Hepatocyte (in vitro differentiated cells): ENCODE data around the gene DEF6. TPM values are rescaled to one million over a fixed set of nuclear protein-coding genes. Genes with fewer than 3 reads are reported as not detected.

ENCODE experiments used
- DNase-seq: peaks from one replicate; pipeline ENCODE4 v3.0.0-alpha.2; 2016; ENCODE audit warnings: low spot score
- H2AFZ ChIP-seq: fragments of 200-600 bp; sonication (generic); 2 replicates; pipeline ENCODE4 v1.6.0; 2016; ENCODE audit warnings: antibody characterized with exemption, mild to moderate bottlenecking
- H3K27ac ChIP-seq: fragments of 200-600 bp; sonication (generic); 2 replicates; pipeline ENCODE4 v1.5.1; 2016; ENCODE audit warnings: mild to moderate bottlenecking
- H3K27me3 ChIP-seq: fragments of 200-600 bp; sonication (generic); 2 replicates; pipeline ENCODE4 v1.6.1; 2016
- H3K36me3 ChIP-seq: fragments of 200-600 bp; sonication (generic); replicated peaks from 2 replicates; pipeline ENCODE4 v1.5.1; 2016; ENCODE audit warnings: low read depth; ENCODE audit not compliant: insufficient read depth
- H3K4me1 ChIP-seq: fragments of 200-600 bp; sonication (generic); 2 replicates; pipeline ENCODE4 v1.5.1; 2016; ENCODE audit warnings: mild to moderate bottlenecking, moderate library complexity; ENCODE audit not compliant: insufficient read depth
- H3K4me2 ChIP-seq: fragments of 200-600 bp; sonication (generic); 2 replicates; pipeline ENCODE4 v1.6.0; 2016
- H3K4me3 ChIP-seq: fragments of 200-600 bp; sonication (generic); 2 replicates; pipeline ENCODE4 v1.5.1; 2016; ENCODE audit warnings: mild to moderate bottlenecking
- H3K79me2 ChIP-seq: fragments of 200-600 bp; sonication (generic); 2 replicates; pipeline ENCODE4 v1.6.0; 2017; ENCODE audit warnings: mild to moderate bottlenecking
- H3K9me2 ChIP-seq: fragments of 200-600 bp; sonication (generic); replicated peaks from 2 replicates; pipeline ENCODE4 v1.6.0; 2017; ENCODE audit warnings: mild to moderate bottlenecking; ENCODE audit not compliant: insufficient read depth
- H3K9me3 ChIP-seq: fragments of 200-600 bp; sonication (generic); 2 replicates; pipeline ENCODE4 v1.5.1; 2016; ENCODE audit warnings: low read depth, mild to moderate bottlenecking
- H4K20me1 ChIP-seq: fragments of 200-600 bp; sonication (generic); 2 replicates; pipeline ENCODE4 v1.6.0; 2016; ENCODE audit warnings: mild to moderate bottlenecking; ENCODE audit not compliant: insufficient read depth, poor library complexity, severe bottlenecking
- EZH2 ChIP-seq: fragments of 200-600 bp; sonication (generic); IDR thresholded peaks from 2 replicates; pipeline ENCODE4 v1.6.1; 2016; ENCODE audit warnings: antibody characterized with exemption, mild to moderate bottlenecking, borderline replicate concordance
- EZH2phosphoT487 ChIP-seq: fragments of 200-600 bp; sonication (generic); IDR thresholded peaks from one replicate; pipeline ENCODE4 v1.6.1; 2018; ENCODE audit warnings: antibody characterized with exemption, mild to moderate bottlenecking, low read depth, moderate library complexity; ENCODE audit not compliant: unreplicated experiment, severe bottlenecking
- WGBS: methylation state at CpG from one replicate; pipeline ENCODE4 v1.1.6; 2016; ENCODE audit warnings: low lambda C conversion rate; ENCODE audit errors: missing lambda C conversion rate; 5-methylcytosine and 5-hydroxymethylcytosine counted together
- polyA plus RNA-seq: library from polyadenylated mRNA; unstranded; fragments of >200 nt; fragmentation: Nextera tagmentation; extraction: Ambion mirVana; gene quantifications from 2 replicates; pipeline ENCODE4 v1.2.1, GENCODE V29; 2016
- total RNA-seq: library from RNA; depleted of rRNA; stranded (reverse); fragments of >200 nt; gene quantifications from 2 replicates; pipeline ENCODE4 v1.2.3, GENCODE V29; 2014
- TF ChIP-seq, protein P1 (sequence below): fragments of 200-600 bp; sonication (generic); IDR thresholded peaks from 2 replicates; pipeline ENCODE4 v1.5.1; 2016; ENCODE audit warnings: antibody characterized with exemption, mild to moderate bottlenecking; ENCODE audit not compliant: poor library complexity

The DEF6 gene
- total and polyA plus RNA-seq, 2 experiments from 2014 or later: 3.7 to 3.8 TPM

GRCh38 chr6:35264550-35265274, 32.9 kb upstream of the DEF6 start:
- no peak overlapping the region for H3K27ac ChIP-seq
- no peak overlapping the region for H3K4me3 ChIP-seq
- no peaks in the 10 kb centered on the region for H3K9me2 ChIP-seq
- H3K4me1 ChIP-seq: peaks cover 16% of the 10 kb centered on the region
- no peaks in the 10 kb centered on the region for H3K36me3 ChIP-seq
- DNase-seq: no peak
- no peak overlapping the region for H3K4me2 ChIP-seq
- no peaks in the 10 kb centered on the region for H3K9me3 ChIP-seq
- no peaks in the 10 kb centered on the region for H3K27me3 ChIP-seq
- H4K20me1 ChIP-seq: no peaks in the 10 kb centered on the region
- H3K79me2 ChIP-seq: peaks cover 20% of the 10 kb centered on the region
- TF ChIP-seq, protein P1, sequence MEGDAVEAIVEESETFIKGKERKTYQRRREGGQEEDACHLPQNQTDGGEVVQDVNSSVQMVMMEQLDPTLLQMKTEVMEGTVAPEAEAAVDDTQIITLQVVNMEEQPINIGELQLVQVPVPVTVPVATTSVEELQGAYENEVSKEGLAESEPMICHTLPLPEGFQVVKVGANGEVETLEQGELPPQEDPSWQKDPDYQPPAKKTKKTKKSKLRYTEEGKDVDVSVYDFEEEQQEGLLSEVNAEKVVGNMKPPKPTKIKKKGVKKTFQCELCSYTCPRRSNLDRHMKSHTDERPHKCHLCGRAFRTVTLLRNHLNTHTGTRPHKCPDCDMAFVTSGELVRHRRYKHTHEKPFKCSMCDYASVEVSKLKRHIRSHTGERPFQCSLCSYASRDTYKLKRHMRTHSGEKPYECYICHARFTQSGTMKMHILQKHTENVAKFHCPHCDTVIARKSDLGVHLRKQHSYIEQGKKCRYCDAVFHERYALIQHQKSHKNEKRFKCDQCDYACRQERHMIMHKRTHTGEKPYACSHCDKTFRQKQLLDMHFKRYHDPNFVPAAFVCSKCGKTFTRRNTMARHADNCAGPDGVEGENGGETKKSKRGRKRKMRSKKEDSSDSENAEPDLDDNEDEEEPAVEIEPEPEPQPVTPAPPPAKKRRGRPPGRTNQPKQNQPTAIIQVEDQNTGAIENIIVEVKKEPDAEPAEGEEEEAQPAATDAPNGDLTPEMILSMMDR: no peak
- TF ChIP-seq EZH2 (no peak), EZH2phosphoT487 (no peak)
- H2AFZ ChIP-seq: no peak overlapping the region

GRCh38 chr6:35265523-35265922, 32.1 kb upstream of the DEF6 start:
- no peak overlapping the region for H3K27ac ChIP-seq
- 85% methylated on average over 2 of the region's 2 CpGs for WGBS
- TF ChIP-seq EZH2phosphoT487 (no peak), EZH2 (no peak)
- TF ChIP-seq, protein P1: no peak

DNA sequence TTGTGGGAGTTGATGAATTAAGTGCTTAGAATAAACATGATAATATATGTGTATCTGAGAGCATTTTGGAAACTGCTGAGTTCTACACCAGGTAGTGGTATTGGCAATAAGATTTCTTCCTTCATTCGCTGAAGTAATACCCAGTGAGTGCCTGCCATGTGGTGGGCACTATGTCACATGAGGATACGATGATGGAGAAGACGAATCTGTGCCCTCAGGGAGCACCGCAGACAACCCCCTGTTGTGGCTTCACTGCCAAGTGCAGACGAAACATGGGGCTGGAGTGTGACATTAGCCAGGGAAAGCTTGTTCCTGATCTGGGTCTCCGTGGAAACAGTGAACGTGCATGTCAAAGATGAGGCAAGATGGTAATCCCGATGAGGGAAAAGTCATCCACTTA, 30.2 kb upstream of the DEF6 start:
- Histone ChIP-seq H3K36me3 (no peaks in the 10 kb centered on the region), H3K27ac (no peak overlapping the region), H3K4me2 (no peak overlapping the region), H3K4me3 (no peak overlapping the region), H3K4me1 (peaks cover 7% of the 10 kb centered on the region), H3K27me3 (no peaks in the 10 kb centered on the region), H3K9me3 (no peaks in the 10 kb centered on the region), H3K79me2 (peaks cover 17% of the 10 kb centered on the region), H3K9me2 (no peaks in the 10 kb centered on the region), H4K20me1 (no peaks in the 10 kb centered on the region), H2AFZ (no peak overlapping the region)
- TF ChIP-seq, protein P1: no peak
- no peak for TF ChIP-seq EZH2
- TF ChIP-seq EZH2phosphoT487: no peak
- 83% methylated on average over 8 of the region's 8 CpGs for WGBS
- DNase-seq: no peak

More at GRCh38 chr6:35265523-35265922, 32.1 kb upstream of the DEF6 start:
- Histone ChIP-seq H3K4me3 (no peak overlapping the region), H2AFZ (no peak overlapping the region), H3K9me3 (no peaks in the 10 kb centered on the region), H3K36me3 (no peaks in the 10 kb centered on the region), H3K4me1 (peaks cover 13% of the 10 kb centered on the region), H3K9me2 (no peaks in the 10 kb centered on the region), H3K79me2 (peaks cover 20% of the 10 kb centered on the region), H3K4me2 (no peak overlapping the region), H3K27me3 (no peaks in the 10 kb centered on the region), H4K20me1 (no peaks in the 10 kb centered on the region)
- no peak for DNase-seq
